GM12872 (cell line): Measurements from ENCODE around the gene ABTB1.
A peak's percentile ranks its signal among the peaks of the same experiment; 100 is the strongest.

Experiments
- TF ChIP-seq, protein P1 (sequence below): IDR thresholded peaks from 3 replicates; pipeline ENCODE4 v1.5.1; 2011; ENCODE audit warnings: low read depth, mild to moderate bottlenecking, low read length, moderate library complexity; ENCODE audit not compliant: insufficient read depth

Gene ABTB1

DNA sequence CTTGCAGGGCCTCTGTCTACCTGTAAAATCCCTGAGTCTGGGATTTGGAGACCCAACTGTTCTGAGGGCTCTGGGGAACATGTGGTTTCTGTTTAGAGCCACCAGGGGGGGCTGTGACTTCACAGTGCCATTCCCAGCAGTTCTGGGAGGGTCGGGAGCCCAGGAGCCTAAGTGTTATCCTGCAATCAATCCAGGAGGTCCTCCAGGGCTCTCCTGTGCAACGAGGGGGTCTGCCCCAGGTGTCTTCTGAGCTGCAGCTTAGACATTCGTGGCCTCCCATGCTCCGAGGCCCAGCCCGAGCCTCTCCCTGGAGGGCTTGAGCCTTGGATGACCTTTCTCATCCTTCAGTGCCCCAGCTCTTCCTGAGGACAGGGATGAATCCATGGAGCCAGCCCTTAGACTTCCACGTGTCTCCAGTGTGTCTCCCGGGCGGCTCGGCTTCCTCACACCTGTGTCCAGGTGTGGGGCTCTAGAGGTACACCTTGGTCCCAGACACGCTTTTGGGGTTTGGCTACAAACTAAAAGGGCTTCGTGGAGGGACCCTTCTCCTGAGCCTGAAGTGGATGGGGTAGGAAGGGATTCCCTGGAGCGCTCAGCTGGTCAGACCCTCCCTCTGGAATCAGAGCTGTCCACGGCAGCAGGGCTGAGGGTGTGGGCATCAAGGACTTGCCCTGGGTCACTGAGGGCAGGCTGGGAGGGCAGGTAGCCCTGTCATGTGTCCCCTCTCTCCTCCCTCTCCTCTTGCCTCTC lies 20.3 kb upstream of the ABTB1 start:
- TF ChIP-seq, protein P1, sequence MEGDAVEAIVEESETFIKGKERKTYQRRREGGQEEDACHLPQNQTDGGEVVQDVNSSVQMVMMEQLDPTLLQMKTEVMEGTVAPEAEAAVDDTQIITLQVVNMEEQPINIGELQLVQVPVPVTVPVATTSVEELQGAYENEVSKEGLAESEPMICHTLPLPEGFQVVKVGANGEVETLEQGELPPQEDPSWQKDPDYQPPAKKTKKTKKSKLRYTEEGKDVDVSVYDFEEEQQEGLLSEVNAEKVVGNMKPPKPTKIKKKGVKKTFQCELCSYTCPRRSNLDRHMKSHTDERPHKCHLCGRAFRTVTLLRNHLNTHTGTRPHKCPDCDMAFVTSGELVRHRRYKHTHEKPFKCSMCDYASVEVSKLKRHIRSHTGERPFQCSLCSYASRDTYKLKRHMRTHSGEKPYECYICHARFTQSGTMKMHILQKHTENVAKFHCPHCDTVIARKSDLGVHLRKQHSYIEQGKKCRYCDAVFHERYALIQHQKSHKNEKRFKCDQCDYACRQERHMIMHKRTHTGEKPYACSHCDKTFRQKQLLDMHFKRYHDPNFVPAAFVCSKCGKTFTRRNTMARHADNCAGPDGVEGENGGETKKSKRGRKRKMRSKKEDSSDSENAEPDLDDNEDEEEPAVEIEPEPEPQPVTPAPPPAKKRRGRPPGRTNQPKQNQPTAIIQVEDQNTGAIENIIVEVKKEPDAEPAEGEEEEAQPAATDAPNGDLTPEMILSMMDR = peak; percentile 86

DNA sequence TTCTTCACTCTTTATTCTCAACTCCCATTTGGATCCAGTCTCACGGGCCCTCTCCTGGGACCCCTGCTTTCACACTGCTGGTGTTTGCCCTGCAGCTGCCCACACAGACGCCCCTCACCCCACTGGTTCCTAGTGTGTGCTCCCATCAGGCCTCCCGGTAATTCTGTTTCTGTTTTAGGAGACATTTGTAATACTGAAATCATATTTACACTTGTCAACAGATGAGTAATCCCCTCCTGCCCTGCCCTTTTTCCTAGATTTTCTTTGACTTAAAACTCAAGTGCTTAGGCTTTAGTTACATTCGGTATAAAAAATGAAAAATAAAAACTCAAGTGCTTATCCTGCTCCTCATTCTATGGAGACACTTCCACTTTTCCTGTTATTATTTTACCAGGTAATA lies 18.4 kb upstream of the ABTB1 start:
- TF ChIP-seq, protein P1 = no peak

DNA sequence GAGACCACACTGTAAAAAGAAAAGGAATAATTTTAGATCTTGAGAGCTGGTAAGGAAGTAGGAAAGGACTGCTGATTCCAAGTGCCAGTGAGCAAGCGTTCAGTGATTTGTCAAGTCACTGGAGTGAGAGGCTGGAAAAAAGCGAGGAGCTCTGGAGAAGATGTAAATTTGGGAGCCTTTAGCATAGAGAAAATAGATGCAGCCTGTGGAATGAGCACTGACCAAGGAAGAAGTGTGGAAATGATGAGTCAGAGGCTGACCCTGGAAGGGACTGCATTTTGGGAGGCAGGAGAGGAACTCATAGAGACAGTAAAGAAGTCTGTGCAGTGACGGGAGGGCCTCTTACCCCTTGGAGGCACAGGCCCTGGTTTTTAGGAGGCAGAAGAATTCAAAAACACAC lies 17.1 kb upstream of the ABTB1 start:
- TF ChIP-seq, protein P1 = no peak

DNA sequence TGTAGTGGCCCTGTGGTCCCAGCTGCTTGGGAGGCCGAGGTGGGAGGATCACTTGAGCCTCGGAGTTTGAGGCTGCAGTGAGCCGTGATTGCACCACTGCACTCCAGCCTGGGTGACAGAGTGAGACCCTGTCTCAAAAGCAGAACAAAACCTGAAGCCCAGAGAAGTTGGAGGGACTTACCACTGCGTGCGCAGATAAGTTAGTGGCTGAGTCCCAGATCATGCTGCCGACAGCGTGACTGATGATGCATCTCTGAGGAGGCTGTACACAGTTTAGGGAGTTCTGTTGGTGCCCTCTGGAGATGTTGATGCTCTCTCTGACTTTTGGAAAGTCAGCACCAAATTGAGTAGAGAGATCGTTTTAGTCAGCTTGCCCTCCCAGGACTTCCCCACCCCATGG lies 15.8 kb upstream of the ABTB1 start:
- TF ChIP-seq, protein P1 = no peak

DNA sequence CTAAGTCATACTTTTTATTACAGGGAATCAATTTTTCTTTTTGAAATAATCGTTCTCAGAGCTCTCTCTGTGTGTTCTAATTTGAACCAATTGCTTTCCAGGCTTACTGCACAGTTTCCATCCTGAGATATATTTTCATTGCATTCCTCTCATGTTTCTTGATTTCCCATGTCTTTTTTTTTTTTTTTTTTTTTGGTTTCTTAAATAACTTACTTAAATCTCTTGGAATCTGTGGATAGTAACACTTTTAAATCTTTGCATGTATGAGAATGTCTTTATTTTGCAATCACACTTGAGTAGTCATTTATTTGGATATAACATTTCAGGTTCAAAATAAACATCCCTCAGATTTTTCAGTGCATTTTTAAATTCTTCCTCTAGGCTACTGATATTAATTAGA lies 14.5 kb upstream of the ABTB1 start:
- TF ChIP-seq, protein P1 = no peak

DNA sequence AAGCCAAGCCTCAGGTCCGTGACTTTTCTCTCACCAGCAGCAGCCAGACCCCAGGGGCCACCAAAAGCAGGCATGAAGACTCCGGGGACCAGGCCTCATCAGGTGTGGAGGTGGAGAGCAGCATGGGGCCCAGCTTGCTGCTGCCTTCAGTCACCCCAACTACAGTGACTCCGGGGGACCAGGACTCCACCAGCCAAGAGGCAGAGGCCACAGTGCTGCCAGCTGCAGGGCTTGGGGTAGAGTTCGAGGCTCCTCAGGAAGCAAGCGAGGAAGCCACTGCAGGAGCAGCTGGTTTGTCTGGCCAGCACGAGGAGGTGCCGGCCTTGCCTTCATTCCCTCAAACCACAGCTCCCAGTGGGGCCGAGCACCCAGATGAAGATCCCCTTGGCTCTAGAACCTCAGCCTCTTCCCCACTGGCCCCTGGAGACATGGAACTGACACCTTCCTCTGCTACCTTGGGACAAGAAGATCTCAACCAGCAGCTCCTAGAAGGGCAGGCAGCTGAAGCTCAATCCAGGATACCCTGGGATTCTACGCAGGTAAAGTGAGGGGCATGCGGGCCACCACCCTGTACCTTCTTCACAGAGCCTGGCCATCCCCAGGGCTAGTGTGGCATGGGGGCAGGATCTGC lies 12.0 kb upstream of the ABTB1 start:
- TF ChIP-seq, protein P1 = no peak

DNA sequence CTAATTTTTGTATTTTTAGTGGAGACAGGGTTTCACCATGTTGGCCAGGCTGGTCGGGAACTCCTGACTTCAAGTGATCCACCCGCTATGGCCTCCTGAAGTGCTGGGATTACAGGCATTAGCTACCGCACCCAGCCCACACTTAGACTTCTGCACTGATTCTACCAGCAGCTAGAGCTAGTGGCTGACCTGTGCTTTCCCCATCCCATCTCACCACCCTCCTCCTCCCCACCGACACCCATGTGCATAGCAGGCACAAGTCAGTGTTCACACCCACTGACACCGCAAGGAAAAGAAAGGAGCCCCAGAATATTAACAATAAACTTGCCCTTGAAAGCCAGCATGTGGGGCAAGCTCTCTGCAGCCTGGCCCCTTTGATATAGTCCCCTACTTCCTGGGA lies 11.2 kb upstream of the ABTB1 start:
- TF ChIP-seq, protein P1 = no peak
